Activated CD4-positive, alpha-beta T cell treated with anti-CD3 and anti-CD28 coated beads for 1 hour (primary cell): ENCODE data around the gene LMAN2L.

Experiments
- DNase-seq: peaks from one replicate; pipeline ENCODE4 v3.0.0-alpha.2; 2020

The LMAN2L gene

DNA sequence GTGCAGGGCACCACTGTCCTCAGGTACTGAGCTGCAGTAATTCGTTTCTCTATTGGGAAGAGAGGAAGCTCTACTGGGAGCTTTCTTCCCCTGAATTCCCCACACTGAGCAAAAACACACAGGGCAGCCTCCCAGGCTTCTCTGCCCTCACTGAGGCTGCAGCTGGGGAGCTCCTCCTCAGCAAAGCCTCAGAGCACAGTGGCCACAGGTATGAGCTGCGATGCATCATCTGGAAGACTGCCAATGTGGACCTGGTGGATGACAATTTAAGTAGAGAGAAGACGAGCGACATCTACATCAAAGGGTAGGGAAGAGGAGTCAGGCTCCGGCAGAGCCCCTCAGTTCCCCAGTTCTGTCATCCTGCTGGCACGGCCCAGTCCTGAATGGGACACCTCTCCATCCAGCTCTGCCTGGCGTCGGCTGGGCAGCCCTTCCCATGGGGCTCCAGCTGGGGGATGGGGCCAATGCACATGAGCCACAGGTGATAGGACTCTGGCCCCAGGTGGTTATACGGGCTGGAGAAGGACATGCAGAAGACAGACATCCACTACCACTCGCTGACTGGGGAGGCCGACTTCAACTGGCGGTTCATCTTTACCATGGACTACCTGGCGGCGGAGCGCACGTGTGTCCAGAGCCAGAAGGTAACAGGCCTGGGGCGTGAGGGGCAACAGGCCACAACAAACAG lies 37.6 kb downstream of the LMAN2L start:
- no peak for DNase-seq

DNA sequence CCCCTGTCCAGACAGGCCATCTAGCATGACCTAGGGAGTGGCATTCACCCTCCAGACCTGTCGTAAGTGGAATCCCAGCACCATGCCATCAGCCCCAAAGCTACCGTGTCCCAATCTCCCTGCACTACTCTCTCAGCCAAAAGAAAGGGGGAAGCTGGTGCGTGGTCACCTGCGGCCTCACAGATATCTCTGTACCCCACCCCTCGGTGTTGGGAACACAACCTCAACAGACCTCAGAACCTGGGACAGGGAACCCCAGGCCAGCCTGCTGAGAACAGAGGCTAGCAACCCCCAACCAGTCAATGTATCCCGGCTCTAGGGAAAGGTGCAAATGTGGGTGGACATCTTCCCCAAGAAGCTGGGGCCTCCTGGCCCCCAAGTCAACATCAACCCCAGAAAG lies 38.2 kb downstream of the LMAN2L start:
- DNase-seq = no peak

DNA sequence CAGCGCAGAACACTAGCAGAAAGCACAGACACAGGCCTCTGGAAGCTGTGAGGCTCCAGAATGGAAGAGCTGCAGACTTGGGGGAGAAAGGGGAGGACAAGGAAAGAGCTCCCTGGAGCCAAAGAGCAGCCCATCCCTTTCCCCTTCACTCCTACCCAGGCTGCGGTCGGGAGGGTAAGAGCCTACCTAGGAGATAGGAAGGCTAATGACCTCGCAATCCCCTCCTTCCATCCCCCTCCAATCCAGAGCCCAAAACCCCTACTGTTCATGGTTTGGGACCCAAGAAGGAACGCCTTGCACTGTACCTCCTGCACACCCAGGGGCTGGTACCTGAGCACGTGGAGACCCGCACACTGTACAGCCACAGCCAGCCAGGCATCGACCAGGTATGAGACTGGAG lies 39.8 kb downstream of the LMAN2L start:
- DNase-seq = no peak

DNA sequence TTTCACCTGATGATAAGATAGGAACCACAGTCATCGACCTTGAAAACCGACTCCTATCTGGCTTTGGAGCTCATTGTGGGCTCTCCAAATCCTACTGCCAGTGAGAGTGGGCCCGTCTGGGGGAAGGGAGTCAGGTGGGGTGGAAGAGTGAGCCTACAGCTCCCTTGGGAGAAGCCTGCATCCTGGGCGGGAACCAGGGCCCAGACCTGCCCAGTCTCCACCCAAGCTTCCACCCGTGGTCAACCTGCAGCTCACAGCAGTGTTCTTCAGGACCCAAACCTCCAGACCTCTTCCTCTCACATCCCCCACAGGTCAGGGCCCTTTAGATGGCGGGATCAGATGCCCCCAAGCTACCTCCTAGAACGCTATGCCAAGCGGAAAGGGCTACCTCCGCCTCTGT lies 40.2 kb downstream of the LMAN2L start:
- DNase-seq = no peak

DNA sequence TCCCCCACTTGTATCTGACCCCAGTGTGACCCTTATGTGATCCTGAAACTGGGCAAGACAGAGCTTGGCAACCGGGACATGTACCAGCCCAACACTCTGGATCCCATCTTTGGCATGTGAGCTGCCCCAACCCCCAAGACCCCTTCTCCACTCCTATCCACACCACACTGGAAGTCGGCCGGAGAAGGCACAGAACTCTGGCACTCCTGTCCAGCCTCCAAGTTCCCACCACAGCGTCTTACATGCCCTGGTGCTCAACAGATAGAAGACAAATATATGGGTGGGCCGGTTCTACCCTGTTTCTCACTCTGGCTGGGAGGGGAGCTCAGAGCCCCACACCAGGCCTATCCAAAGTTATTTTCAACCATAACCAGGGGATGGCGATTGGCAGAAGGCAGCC lies 40.8 kb downstream of the LMAN2L start:
- no peak for DNase-seq

DNA sequence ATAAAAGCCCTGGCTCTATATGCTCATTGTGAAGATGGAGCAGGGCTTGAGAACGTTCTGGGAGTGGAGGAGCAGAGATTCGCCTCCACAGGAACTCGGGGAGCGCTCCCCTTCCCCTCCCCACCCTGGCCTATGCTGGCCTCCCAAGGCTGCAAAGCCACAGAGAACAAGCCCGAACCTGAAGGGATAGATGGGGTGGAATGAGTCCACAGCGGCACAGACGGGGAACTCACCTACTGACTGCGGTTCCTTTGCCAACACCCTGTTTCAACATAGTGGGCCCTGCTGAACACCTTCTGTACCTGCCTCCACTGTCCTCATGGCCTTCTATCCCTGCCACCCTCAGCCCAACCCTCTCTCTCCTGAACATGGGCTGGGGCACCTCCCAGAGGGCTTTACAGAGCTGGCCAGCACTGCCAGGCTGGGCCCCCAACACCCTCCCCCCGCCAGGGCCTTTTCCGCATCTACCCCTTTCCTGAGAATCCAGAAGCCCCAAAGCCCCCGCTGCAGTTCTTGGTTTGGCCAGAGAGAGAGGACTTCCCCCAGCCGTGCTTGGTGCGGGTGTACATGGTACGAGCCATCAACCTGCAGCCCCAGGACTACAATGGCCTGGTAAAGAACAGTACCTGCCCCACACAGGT lies 41.5 kb downstream of the LMAN2L start:
- DNase-seq = no peak

DNA sequence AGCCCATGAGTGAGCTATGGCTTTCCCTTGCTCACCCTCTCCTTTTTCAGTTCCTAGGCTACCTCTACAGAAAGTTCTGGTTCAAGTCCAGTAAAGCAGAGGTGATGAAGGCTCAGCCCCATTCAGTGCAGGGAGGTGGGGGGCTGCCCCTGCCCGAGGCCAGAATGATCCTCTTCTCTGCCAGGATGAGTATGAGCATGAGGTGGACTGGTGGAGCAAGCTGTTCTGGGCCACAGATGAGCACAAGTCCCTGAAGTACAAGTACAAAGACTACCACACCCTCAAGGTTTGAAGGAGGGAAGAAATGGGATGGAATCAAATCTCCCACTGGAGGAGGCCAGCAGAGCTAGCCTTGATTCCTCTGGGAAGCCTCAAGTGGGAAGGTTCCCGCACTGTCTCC lies 42.4 kb downstream of the LMAN2L start:
- DNase-seq = no peak

DNA sequence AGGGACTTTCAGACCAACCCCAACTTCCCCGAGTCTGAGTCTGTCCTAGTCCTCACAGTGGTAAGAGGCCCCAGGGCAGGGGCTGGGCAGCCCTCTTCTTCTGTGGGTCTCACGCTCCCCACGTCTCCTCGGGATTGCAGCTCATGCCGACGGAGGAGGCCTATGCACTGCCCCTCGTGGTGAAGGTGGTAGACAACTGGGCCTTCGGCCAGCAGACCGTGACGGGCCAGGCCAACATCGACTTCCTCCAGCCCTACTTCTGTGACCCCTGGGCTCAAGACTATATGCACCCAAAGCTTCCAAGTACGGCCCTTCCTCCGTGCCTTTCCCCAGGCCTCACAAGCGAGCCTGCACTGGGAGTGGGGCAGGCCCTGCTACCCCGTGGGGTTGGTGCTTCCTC lies 44.3 kb downstream of the LMAN2L start:
- no peak for DNase-seq

DNA sequence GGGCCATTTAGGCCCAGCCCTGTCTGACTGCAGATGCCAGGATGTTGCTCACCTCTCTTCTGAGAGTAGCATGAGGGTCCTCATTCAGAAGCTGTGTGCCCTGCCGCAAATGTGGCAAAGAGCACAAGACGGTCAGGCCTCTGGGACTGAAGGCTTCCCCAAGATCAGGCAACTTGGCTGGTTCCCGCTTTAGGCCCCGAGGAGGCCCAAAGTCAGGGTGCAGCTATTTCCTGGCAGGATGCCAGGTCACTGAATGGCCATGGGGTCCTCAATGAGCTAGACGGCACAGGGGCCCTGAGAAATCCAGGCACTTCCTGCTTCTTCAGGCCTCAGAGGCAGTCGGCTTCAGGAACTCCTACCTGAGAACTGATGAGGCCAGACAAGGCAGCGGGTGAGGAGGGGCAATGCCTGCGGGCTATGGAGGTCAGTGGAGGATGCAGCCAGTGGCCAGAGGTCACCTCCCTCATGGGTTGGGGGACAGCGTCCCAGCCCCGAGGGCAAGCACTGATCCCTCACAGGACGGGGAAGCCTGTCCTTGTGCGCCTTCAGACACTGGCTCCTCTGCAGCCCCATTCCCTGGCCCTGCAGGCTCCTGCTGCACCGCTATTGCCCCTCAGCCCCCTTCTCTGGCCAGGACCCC lies 44.9 kb downstream of the LMAN2L start:
- no peak for DNase-seq

DNA sequence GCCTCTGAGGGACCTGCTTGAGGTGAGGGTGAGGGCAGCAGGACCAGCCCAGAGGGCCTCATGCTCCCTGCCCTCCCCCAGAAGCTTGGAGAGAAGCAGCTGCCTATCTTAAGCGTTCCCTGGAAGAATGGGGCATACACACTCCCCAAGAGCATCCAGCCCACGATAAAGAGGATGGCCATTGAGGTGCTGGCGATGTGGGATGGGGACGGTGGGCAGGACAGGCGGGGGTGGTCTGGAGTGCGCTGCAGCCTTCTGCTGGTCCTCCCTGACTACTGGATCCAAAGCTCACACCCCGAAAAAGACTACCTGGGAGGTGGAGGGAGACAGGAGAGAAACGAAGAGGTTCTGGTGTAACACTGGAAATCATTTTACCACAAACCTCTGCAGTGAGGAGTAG lies 45.6 kb downstream of the LMAN2L start:
- DNase-seq = no peak

DNA sequence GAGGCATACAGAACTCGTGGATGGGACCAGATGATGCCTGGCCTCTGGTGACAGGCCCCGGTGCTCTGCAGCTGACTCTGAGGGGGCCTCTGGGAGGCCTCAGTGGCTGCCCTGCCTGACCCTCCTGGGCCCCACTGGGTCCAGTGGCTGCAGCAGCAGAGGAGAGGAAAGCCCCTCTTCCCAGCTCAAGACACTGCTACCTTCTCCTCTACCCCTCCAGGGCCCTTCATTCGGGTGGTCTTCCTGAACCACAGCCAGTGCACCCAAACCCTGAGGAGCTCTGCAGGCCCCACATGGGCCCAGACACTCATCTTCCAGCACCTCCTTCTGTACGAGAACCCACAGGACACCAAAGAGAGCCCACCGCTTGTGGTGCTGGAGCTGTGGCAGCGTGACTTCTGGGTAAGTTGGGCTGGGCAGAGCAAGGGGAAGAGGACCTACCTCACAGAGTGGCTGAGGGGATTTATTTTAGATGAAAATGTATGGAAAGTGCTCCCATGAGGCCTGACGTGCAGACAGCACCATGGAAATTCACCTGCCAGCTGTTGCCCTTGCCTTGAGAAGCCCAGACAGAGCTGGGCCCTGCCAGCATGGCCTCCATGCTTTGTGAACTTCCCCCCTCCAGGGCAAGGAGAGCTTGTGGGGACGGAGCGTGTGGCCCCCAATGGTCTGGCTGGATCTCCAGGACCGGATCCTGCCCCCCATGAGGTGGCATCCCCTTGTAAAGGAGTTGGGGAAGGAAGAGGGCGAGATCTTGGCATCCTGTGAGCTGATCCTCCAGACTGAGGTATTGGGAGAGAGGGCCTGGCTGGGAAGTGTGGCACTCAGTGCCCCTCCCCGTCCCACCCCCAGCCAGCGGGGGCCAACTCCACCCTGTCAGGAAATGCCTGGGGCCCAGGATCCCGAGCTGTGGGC lies 46.3 kb downstream of the LMAN2L start:
- DNase-seq = no peak

DNA sequence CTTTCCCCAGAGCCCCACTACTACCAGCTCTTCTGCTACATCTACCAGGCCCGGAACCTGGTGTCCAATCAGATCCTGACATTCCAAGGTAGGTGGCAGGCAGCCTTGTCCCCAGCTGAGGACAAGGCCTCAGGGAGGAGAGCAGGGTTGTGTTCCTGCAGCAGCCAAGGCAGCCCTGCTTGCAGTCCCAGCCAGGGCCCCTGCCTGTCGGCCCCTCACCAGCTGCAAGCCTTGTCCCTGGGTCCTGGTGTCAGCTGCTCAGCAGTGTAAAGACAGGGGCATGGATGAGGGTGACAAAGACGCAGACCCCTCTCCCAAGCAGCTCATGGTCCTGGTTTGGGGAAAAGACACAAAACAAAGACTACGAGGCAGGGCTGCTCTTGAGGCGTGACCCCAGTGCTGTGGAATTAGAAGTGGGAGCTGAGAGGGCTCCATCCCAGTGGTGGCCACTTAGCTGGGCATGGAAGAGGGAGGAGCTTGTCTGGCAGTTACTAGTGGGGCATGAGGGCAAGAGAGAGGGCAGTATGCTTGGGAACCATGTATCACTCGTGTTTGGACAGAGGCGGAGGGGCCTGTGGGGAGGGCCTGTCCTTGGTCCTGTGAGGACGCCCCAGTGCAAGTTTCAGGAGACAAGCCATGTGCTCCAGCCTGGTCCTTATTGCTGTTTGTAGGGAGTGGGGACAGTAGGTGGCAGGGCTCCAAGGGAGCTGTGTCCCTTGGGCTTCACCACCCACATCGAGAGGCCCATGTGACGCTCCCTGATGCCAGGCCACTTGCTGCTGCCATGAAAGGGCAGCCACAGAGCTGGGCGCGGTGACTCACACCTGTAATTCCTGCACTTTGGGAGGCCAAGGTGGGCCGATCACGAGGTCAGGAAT lies 47.5 kb downstream of the LMAN2L start:
- DNase-seq = no peak

DNA sequence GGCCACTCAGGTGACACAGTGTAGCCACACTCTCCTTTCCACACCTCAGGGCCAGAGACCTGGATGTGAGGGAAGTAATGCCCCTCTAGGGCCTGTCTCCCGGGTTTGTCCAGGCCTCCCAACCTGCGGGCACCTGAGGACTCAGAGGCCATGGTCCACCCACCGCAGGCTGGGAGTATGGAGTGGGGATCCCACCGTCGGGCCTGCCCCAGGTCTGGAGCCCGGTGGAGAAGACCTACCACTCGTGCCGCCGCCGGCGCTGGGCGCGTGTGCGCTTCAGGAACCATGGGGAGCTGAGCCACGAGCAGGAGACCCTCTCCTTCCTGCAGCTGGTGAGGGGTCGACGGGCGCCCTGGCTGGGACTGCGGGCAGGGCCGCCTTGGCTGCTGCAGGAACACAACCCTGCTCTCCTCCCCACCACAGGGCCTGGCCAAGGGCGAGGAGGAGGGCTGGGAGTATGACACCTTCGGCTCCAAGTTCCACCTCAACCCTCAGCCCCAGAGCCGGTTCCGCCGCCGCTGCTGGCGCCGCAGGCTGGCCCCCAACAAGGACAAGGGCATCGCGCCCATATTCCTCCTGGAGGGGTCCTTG lies 48.7 kb downstream of the LMAN2L start:
- DNase-seq = no peak

DNA sequence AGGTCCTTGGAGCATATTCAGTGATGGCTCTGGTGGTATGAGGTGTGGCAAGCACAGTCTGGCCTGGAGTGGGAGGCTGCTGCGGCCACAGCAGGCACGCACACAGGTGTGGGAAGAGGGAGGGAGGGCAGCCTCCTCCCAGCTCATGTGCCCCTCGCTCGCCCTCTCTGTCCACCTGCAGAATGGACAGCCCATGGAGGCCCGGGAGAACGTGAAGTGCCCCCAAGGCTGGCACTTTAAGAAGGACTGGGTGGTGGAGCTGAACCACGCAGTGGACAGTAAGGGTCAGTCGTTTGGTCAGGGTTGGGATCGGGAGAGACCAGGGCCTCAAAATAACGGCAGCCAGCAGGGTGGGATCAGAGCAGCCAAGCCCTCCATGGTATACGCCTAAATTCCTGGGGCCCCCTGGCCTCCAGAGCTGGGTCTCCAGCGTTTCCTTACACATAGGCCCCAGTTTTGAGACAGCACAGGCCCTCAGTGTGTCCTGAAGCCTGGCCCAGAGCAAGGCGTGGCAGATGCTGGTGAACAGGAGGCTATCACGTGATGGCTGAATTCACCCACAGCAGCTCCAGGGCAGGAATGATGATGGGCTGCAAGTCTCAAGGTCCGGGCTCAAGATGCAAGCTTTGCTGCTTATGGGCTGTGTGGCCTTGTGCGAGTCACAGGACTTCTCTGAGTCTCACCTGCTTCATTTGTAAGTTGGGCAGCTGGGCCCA lies 49.4 kb downstream of the LMAN2L start:
- DNase-seq = no peak

DNA sequence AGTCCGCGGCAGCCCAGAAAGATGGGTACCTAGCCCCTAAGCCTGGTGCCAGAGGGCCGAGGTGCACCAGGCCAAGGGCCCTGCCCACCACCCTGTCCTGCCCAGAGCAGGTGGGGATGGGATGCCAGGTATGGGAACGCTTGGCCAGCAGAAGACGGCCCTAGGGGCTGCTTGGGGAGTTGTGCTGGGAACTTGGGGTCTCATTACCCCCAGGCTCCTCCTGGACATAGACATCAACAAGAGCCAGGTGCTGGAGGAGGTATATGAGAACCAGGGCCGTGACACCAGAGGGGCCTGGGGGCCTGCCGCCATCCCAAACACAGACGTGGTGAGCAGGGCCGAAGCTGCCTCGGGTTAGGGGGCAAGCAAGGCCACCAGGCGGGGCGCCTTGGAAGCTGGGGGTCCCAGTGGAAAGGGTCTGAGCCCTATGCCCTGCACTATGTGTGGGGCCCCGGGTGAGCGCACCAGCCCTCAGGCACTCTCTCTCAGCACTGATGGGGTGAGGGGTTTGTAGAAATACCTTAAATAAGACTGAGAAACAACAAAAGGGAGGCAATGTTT lies 50.4 kb downstream of the LMAN2L start:
- no peak for DNase-seq

DNA sequence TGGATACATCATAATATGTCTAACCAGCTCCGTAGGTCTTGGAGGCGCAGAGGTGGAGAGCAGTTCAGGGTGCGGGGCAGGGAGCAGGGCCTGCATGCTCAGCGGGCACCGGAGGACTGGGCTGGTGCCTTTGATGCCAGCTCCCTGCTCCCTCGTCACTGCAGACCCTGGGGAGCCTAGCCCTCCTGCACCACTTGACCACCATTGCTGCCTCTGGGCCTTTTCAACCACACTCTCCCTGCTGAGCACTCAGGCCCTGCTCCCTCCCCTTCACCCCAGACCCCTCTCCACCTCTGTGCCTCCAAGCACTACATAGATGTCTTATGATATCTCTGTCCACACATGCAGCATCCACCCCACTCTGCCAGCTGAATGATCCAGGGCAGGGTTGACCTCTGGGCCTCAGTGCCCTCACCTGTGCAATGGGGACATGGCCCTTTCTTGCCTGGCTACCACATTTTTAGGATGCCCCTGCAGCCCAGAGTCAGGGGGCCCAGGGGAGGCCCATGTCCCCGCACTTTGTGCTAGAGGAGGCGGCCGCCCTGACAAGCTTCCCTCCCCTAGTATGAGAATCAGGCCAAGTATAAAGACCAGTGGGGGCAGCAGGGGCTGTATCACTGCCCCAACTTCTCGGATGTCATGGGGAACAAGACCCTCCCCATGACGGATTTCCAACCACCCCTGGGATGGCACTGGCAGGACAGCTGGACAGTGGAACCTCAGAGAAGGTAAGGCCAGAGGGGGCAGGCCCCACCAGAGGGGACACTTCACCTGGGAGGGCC lies 51.0 kb downstream of the LMAN2L start:
- DNase-seq = no peak

DNA sequence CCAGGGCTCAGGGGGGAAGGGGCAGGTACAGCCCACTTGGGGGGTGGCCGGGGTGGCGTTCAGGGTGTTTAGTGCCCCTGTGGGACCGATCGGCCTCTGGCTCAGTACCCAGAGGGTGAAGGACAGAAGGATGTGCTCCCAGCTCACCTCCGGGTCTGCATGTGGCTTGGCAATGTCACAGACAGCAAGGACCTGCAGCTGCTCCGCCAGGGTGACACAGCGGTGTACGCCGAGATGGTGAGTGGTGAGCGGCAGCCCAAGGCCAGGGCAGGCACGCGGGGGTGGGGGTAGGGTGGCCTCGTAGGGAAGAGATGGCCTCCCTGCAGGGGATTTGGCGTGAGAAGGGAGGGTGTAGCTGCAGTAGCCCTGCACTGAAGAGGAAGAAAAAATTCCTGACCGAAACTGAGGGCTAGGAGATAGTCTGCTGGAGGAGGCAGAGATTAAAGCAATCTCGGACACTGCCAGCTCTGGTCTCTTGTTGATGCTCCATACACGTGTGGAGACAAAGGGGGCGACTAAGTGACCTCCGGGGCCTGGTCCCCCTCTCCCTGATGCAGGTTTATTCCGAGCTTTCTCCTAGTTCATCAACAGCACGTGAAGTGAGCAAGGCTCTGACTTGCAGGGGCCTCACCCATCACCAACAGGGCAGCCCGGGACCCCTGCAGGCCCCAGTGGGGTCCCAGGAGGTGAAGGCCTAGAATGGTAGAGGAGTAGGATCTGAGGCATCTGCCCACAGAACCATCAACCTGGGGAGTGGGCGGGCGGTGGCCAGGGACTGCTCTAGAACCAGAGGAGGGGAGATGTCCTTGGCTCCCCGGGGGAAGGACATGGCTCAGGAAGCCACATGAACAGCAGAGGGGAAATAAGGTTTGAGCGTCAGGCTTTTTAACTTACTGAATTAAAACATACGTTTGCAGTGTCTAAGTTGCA lies 51.9 kb downstream of the LMAN2L start:
- no peak for DNase-seq

DNA sequence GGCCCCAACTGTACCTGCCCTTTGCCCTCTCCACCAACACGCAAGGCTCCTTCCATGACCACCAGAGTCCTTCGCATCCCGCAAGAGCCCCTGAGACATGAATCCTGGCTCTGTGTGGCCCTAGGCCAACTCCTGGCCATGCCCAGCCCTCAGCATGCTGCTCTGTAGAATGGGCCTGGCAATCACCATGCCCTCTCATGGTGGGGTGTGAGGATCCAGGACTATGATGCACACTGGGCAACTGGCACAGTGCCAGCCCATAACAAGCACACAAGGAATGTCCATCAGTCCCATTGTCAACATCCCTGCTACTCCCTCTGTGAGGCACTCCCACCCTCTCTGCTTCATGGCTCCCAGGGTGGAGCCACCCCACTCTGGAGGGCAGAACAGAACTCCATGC lies 52.6 kb downstream of the LMAN2L start:
- DNase-seq = no peak
